PC-3 (cell line): ENCODE measurements around the gene CD99.

Experiments
- EZH2 ChIP-seq: fragments of 300-600 bp; sonication (generic); IDR thresholded peaks from one replicate; pipeline ENCODE4 v1.6.1; 2017; ENCODE audit warnings: antibody characterized with exemption, mild to moderate bottlenecking, low read length; ENCODE audit not compliant: unreplicated experiment
- TF ChIP-seq, protein P1 (sequence below): fragments of 300-600 bp; sonication (generic); conservative IDR thresholded peaks from 2 replicates; pipeline ENCODE4 v1.5.1; 2017; ENCODE audit warnings: antibody characterized with exemption, low read depth, mild to moderate bottlenecking, low read length

DNA sequence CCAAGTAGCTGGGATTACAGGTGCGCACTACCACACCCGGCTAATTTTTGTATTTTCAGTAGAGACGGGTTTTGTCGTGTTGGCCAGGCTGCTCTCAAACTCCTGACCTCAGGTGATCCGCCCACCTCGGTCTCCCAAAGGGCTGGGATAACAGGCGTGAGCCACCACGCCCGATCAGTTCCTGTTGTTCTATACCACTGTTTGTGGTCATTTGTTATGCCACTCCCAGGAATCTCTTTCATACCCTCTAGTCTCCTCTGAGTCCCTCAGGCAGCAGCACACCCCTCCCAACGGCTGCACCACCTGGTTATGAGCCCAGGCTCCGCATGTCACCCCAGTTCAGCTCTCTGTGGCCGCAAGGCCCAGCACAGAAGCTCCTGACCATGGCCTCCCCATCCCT, 17.5 kb upstream of the CD99 start:
- TF ChIP-seq, protein P1, sequence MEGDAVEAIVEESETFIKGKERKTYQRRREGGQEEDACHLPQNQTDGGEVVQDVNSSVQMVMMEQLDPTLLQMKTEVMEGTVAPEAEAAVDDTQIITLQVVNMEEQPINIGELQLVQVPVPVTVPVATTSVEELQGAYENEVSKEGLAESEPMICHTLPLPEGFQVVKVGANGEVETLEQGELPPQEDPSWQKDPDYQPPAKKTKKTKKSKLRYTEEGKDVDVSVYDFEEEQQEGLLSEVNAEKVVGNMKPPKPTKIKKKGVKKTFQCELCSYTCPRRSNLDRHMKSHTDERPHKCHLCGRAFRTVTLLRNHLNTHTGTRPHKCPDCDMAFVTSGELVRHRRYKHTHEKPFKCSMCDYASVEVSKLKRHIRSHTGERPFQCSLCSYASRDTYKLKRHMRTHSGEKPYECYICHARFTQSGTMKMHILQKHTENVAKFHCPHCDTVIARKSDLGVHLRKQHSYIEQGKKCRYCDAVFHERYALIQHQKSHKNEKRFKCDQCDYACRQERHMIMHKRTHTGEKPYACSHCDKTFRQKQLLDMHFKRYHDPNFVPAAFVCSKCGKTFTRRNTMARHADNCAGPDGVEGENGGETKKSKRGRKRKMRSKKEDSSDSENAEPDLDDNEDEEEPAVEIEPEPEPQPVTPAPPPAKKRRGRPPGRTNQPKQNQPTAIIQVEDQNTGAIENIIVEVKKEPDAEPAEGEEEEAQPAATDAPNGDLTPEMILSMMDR, result no peak
- no peak for TF ChIP-seq EZH2
